Kidney (tissue), 14 donors: ENCODE data around the gene GTF2A2. TPM values are rescaled to one million over a fixed set of nuclear protein-coding genes. Genes with fewer than 3 reads are reported as not detected.
A peak's percentile ranks its signal among the peaks of the same experiment; 100 is the strongest.

Experiments used
- DNase-seq, 5 donors: peaks; one replicate each; pipeline ENCODE4 v3.0.0-alpha.2; 2013 to 2020
- FAIRE-seq: peaks from 2 replicates; lab custom pipeline; 2012; peaks lifted over from hg19 to GRCh38; lab: Jason Lieb, UNC
- H3K27ac ChIP-seq, 2 donors: one replicate each; pipeline ENCODE4 v1.7.0; 2013; ENCODE audit warnings: low read depth in 2 of 2, low read length in 2 of 2, inconsistent platforms in 1 of 2
- H3K27me3 ChIP-seq: one replicate; pipeline ENCODE4 v1.7.1; 2013; ENCODE audit warnings: low read length, inconsistent platforms; ENCODE audit not compliant: control insufficient read depth, insufficient read depth
- H3K36me3 ChIP-seq, 3 donors: one replicate each; pipeline versions ENCODE4 v1.7.0 to v1.7.1; 2013; ENCODE audit warnings: low read length in 3 of 3, control low read depth in 1 of 3, inconsistent platforms in 1 of 3; ENCODE audit not compliant: insufficient read depth in 3 of 3, control insufficient read depth in 2 of 3
- H3K4me1 ChIP-seq, 3 donors: one replicate each; pipeline versions ENCODE4 v1.7.0 to v1.7.1; 2013; ENCODE audit warnings: low read length in 3 of 3, inconsistent platforms in 1 of 3, low read depth in 1 of 3; ENCODE audit not compliant: control insufficient read depth in 2 of 3, insufficient read depth in 2 of 3
- H3K4me3 ChIP-seq, 3 donors: one replicate each; pipeline versions ENCODE4 v1.7.0 to v1.8.1; 2013; ENCODE audit warnings: low read length in 3 of 3, control low read depth in 1 of 3, inconsistent platforms in 1 of 3
- H3K9ac ChIP-seq, 3 donors: one replicate each; pipeline versions ENCODE4 v1.7.0 to v1.7.1; 2013; ENCODE audit warnings: low read length in 3 of 3, control low read depth in 1 of 3, inconsistent platforms in 1 of 3
- H3K9me3 ChIP-seq, 3 donors: one replicate each; pipeline versions ENCODE4 v1.7.0 to v1.7.1; 2013; ENCODE audit warnings: low read length in 3 of 3, control low read depth in 1 of 3, inconsistent platforms in 1 of 3; ENCODE audit not compliant: control insufficient read depth in 2 of 3, insufficient read depth in 1 of 3
- intact Hi-C: fragments of 100-400 bp; cut with DNase I; formaldehyde crosslinking; loops from one replicate; pipeline ENCODE4 v1.11.1; 2022
- polyA plus RNA-seq: library from polyadenylated mRNA; stranded (reverse); fragments of 350-450 nt; fragmentation: Illumina TruSeq; extraction: RNeasy Lipid Tissue Mini Kit (QIAGEN cat#74804); gene quantifications from one replicate; pipeline ENCODE4 v1.2.3, GENCODE V29; 2014; ENCODE audit warnings: low read depth, low replicate concordance; ENCODE audit not compliant: insufficient read depth
- total RNA-seq: library from RNA; stranded (reverse); fragmentation: NEBNext Ultra II Directional; extraction: Animal tissue kit (Norgen Biotek cat#: 25700); gene quantifications from one replicate; pipeline ENCODE4 v1.2.1, GENCODE V29; 2021
- TF ChIP-seq, protein P1 (sequence below): IDR thresholded peaks from 3 replicates; pipeline ENCODE4 v1.5.1; 2012; ENCODE audit warnings: mild to moderate bottlenecking, moderate library complexity, borderline replicate concordance; ENCODE audit not compliant: insufficient read depth; ENCODE audit errors: extremely low read depth
- donor health status: control.
- donor health status: control.
- donor health status: control.
- donor health status: control.
- donor health status: control.
- donor health status: DM: yes; HTN: yes; CAD: no.
- donor health status: Normal renal cell carcinoma (clear cell type).

The GTF2A2 gene
- total and polyA plus RNA-seq, 2 donors from 2014 or later, result 90.9 to 139 TPM

DNA sequence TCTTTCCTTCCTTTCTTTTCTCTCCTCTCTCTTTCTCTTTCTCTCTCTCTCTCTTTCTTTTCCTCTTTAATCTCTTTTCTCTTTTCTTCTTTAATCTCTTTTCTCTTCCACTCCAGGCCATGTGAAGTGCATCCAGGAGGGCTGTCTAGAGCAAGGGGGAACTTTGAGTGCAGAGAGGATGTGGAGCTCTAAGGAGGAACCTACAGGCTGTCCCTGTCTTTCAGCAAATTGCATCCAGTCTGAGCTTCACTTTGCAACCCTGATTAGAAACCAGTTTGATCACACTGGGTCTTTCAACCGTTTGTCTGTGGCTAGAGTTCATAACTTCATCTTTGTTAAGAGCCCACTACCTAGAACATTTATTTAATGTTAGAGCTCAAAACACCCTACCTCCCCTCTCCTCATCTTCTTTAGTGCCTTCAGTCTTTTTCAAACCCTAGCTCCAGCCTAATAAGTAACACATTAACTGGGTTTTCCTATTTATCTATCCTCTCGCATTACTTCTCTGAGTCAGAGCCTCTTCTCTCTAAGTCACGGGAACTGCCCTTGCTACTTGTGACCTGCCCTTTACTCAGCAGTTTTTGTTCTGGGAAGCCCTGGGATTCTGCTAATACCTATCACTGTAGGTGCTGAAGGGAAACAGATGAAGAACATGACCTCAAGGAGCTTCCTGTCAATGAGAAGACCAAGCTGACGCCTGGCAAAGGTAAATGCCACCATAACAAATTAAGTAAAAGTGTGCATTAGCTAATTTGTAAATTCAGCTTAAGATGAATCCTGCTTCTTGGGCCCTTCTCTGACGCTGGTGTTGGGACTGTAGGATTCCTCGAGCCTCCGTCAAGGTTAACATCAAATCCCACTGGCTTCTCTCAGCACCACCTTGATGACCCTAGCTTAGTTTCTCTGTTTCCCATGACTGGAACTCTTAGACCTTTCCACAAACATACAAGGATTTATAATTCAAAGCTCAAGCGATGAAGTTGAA, 45.7 kb downstream of the GTF2A2 start, which contains the start of gene GCNT3:
GCNT3 (plus strand) TSS at position 508 of the 985 bp plus-strand sequence. CDS start 6,456 bp downstream, outside the sequence.
- Histone ChIP-seq H3K36me3 (no peaks in the 10 kb centered on the region), H3K27ac (peak within 1 kb of the TSS; percentile 1 to 77), H3K9me3 (no peaks in the 10 kb centered on the region), H3K4me1 (peaks cover 0 to 7% (median 0%) of the 10 kb centered on the region in 3 donors), H3K27me3 (no peaks in the 10 kb centered on the region), H3K9ac (no peak within 1 kb of the TSS), H3K4me3 (peak within 1 kb of the TSS in 2 of 3 donors; percentile 10 to 26)
- intact Hi-C loops, result no loop called here
- TF ChIP-seq, protein P1, sequence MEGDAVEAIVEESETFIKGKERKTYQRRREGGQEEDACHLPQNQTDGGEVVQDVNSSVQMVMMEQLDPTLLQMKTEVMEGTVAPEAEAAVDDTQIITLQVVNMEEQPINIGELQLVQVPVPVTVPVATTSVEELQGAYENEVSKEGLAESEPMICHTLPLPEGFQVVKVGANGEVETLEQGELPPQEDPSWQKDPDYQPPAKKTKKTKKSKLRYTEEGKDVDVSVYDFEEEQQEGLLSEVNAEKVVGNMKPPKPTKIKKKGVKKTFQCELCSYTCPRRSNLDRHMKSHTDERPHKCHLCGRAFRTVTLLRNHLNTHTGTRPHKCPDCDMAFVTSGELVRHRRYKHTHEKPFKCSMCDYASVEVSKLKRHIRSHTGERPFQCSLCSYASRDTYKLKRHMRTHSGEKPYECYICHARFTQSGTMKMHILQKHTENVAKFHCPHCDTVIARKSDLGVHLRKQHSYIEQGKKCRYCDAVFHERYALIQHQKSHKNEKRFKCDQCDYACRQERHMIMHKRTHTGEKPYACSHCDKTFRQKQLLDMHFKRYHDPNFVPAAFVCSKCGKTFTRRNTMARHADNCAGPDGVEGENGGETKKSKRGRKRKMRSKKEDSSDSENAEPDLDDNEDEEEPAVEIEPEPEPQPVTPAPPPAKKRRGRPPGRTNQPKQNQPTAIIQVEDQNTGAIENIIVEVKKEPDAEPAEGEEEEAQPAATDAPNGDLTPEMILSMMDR, result no peak
- FAIRE-seq (no peak), DNase-seq (peak in 2 of 5 donors; percentile 71 to 72)

- Histone ChIP-seq H3K27ac (no peak overlapping the region), H3K36me3 (no peaks in the 10 kb centered on the region), H3K27me3 (no peaks in the 10 kb centered on the region), H3K9me3 (peaks cover 0 to under 1% (median 0%) of the 10 kb centered on the region in 3 donors), H3K9ac (no peak overlapping the region), H3K4me1 (peaks cover 0 to 7% (median 0%) of the 10 kb centered on the region in 3 donors), H3K4me3 (no peak overlapping the region)
- intact Hi-C loops, result no loop called here
- DNase-seq (no peak), FAIRE-seq (no peak)
- TF ChIP-seq, protein P1, result no peak
Observed at GRCh38 chr15:59609730-59610712, 47.3 kb downstream of the GTF2A2 start.

DNA sequence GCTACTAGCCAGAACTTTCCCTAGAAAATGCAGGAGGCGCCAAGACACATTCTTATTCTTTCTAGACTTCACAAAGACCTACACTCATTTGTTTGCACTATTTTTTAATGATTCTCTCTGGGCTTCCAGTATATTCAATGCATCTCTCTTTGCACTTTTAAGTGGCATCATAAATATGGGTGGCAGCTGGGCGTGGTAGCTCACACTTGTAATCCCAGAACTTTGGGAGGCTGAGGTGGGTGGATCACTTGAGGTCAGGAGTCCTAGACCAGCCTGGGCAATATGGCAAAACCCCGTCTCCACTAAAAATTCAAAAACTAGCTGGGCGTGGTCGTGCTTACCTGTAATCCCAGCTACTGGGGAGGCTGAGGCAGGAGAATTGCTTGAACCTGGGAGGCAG, 51.3 kb downstream of the GTF2A2 start:
- FAIRE-seq, result no peak
- Histone ChIP-seq H3K4me3 (no peak overlapping the region), H3K9me3 (peaks cover 0 to 18% (median 0%) of the 10 kb centered on the region in 3 donors), H3K36me3 (no peaks in the 10 kb centered on the region), H3K4me1 (no peaks in the 10 kb centered on the region), H3K27ac (no peak overlapping the region), H3K9ac (no peak overlapping the region), H3K27me3 (no peaks in the 10 kb centered on the region)
- intact Hi-C loops, result no loop called here
- TF ChIP-seq, protein P1, result no peak
- DNase-seq, result no peak
